ENCODE results near the gene LY6G6D. TPM values are rescaled to one million over a fixed set of nuclear protein-coding genes. Genes with fewer than 3 reads are reported as not detected.
A peak's percentile ranks its signal among the peaks of the same experiment; 100 is the strongest.

LY6G6D gene
- total RNA-seq, 1 donor from 2014 or later: not detected

GRCh38 chr6:31727034-31727716, 12.0 kb downstream of the LY6G6D start:
- Mint-ChIP-seq H3K9me3 (ENCODE audit: low read depth) (no peaks in the 10 kb centered on the region), H3K36me3 (ENCODE audit: low read depth) (peaks cover 28% of the 10 kb centered on the region), H3K4me1 (ENCODE audit: low read depth) (peaks cover 26% of the 10 kb centered on the region), H3K4me3 (ENCODE audit: unreplicated experiment) (peak overlapping the region; percentile 46), H3K27me3 (ENCODE audit: low read depth) (no peaks in the 10 kb centered on the region), H3K27ac (ENCODE audit: unreplicated experiment) (no peak overlapping the region)
- no peak for DNase-seq (ENCODE audit: low spot score)
- TF ChIP-seq, protein P1, sequence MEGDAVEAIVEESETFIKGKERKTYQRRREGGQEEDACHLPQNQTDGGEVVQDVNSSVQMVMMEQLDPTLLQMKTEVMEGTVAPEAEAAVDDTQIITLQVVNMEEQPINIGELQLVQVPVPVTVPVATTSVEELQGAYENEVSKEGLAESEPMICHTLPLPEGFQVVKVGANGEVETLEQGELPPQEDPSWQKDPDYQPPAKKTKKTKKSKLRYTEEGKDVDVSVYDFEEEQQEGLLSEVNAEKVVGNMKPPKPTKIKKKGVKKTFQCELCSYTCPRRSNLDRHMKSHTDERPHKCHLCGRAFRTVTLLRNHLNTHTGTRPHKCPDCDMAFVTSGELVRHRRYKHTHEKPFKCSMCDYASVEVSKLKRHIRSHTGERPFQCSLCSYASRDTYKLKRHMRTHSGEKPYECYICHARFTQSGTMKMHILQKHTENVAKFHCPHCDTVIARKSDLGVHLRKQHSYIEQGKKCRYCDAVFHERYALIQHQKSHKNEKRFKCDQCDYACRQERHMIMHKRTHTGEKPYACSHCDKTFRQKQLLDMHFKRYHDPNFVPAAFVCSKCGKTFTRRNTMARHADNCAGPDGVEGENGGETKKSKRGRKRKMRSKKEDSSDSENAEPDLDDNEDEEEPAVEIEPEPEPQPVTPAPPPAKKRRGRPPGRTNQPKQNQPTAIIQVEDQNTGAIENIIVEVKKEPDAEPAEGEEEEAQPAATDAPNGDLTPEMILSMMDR (IDR thresholded peaks at IDR 0.05): no peak

DNA sequence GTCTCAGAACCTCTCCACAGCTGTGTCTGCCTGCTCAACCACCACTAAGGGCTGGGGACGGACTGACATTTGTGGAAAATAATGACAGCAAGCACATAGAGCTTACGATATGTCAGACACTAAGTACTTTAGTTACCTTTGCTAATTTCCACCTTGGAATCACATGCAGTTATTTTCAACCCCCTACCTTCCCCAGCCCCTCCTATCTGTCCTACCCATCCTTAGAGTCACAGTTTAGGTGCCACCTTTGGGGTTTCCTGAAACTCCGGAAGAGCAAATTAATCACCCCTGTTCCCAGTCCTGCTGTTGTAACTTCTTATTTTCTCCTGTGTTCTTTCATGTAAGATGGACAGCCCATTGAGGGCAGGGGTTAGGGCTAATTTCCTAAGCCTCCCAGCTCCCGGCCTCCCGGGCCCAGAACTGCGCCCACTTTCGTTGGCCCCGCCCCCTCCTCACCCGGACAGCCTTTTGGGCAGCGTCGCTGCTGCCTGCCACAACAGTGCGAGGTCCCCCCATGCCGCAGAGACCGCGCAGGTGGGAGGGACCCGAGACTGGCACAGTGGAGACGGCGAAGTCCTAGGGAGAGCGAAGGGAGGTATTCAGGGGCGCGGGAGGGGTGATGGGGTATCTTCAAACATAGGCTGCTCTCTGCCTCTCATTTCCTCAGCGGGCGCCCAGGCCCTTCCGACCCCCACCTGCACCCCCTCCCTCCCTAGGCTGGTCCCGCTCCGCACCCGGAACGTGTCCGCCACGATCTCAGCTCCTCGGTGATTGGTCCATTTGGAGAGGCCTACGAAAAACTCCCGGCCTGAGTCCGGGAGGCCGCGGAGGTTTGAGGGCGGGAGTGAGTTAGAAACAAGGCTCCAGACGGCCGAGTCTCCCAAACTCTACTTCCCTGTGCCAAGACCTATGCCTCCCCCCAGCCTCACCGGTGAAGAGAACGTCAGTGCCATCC, 12.8 kb downstream of the LY6G6D start:
- H3K9me3 Mint-ChIP-seq (ENCODE audit: low read depth): no peaks in the 10 kb centered on the region
- H3K4me3 Mint-ChIP-seq (ENCODE audit: unreplicated experiment): peak overlapping the region; percentile 98
- peaks cover 29% of the 10 kb centered on the region for H3K36me3 Mint-ChIP-seq (ENCODE audit: low read depth)
- TF ChIP-seq, protein P1 (IDR thresholded peaks at IDR 0.05): no peak
- no peaks in the 10 kb centered on the region for H3K27me3 Mint-ChIP-seq (ENCODE audit: low read depth)
- H3K27ac Mint-ChIP-seq (ENCODE audit: unreplicated experiment): no peak overlapping the region
- DNase-seq (ENCODE audit: low spot score): no peak
- H3K4me1 Mint-ChIP-seq (ENCODE audit: low read depth): peaks cover 28% of the 10 kb centered on the region

GRCh38 chr6:31728767-31729514, 13.8 kb downstream of the LY6G6D start, which contains the start of gene DDAH2:
DDAH2 (minus strand) TSS chr6:31729299; CDS start chr6:31729161, 138 bp downstream.
- Mint-ChIP-seq H3K9me3 (ENCODE audit: low read depth) (no peaks in the 10 kb centered on the region), H3K4me3 (ENCODE audit: unreplicated experiment) (peak within 1 kb of the TSS; percentile 98), H3K27me3 (ENCODE audit: low read depth) (no peaks in the 10 kb centered on the region), H3K4me1 (ENCODE audit: low read depth) (peaks cover 38% of the 10 kb centered on the region), H3K27ac (ENCODE audit: unreplicated experiment) (peak within 1 kb of the TSS; percentile 98), H3K36me3 (ENCODE audit: low read depth) (peaks cover 37% of the 10 kb centered on the region)
- DNase-seq (ENCODE audit: low spot score): no peak
- TF ChIP-seq, protein P1 (IDR thresholded peaks at IDR 0.05): no peak

DNA sequence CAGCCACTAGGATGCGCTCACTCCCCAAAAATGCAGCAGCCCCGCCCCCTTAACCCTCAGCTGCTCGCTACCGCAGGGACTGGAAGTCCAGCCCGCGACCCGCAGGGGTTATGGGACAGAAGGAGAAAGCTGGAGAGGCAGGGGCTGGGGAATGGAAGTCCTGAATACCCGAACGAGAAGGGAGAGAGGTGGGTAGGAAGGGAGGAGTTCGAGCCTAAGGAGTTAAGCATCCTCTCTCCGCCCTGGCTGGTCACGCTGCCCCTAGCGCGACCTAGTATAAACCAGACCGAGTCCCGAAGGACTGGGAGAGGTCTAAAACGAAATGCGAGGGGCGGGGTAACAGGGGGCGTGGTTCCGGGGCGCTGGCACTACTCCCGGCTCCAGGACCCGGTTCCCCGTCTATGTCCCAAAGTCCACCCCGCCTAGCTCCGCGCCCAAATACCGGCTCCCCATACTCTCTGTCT, 14.4 kb downstream of the LY6G6D start:
- TF ChIP-seq, protein P1 (IDR thresholded peaks at IDR 0.05): peak; percentile 85
- peak overlapping the region; percentile 98 for H3K27ac Mint-ChIP-seq (ENCODE audit: unreplicated experiment)
- DNase-seq (ENCODE audit: low spot score): no peak
- H3K9me3 Mint-ChIP-seq (ENCODE audit: low read depth): no peaks in the 10 kb centered on the region
- H3K4me3 Mint-ChIP-seq (ENCODE audit: unreplicated experiment): peak overlapping the region; percentile 98
- no peaks in the 10 kb centered on the region for H3K27me3 Mint-ChIP-seq (ENCODE audit: low read depth)
- peaks cover 40% of the 10 kb centered on the region for H3K36me3 Mint-ChIP-seq (ENCODE audit: low read depth)
- H3K4me1 Mint-ChIP-seq (ENCODE audit: low read depth): peaks cover 44% of the 10 kb centered on the region

Data from chondrocyte (in vitro differentiated cells).